HCT116 (cell line): Measurements from ENCODE around the gene VTN. TPM values are rescaled to one million over a fixed set of nuclear protein-coding genes. Genes with fewer than 3 reads are reported as not detected.

Experiments used
- ATAC-seq: fragments of 200-7000 bp; cut with Tn5 transposase; 2 replicates; pipeline ENCODE4 v1.9.1; 2020; ENCODE audit warnings: mild to moderate bottlenecking, moderate library complexity
- BruUV-seq: library from RNA; stranded (reverse); fragments of 400-500 nt; replicated peaks from 2 replicates; lab custom pipeline; 2021; lab: Mats Ljungman, UMichigan
- CTCF ChIA-PET: fragments of 300-600 bp; sonication (Branson Sonifier 250); formaldehyde crosslinking; loops from one replicate; lab custom pipeline; 2021; ENCODE audit warnings: antibody characterized with exemption; lab: Charles Lee
- POLR2A ChIA-PET: fragments of 300-600, 350-600 bp; sonication (Branson Sonifier 250); formaldehyde crosslinking; loops from one replicate; lab custom pipeline; 2021; ENCODE audit warnings: antibody characterized with exemption; lab: Charles Lee
- RAD21 ChIA-PET, 2 experiments: fragments of 300-600 bp; sonication (Branson Sonifier 250); formaldehyde crosslinking; loops; one replicate each; lab custom pipeline; 2023; ENCODE audit warnings: low total read pairs in 2 of 2; ENCODE audit not compliant: uncharacterized antibody in 2 of 2, unreplicated experiment in 2 of 2, low non-redundant PET in 1 of 2; lab: Charles Lee
- DNase-seq: peaks from one replicate; pipeline ENCODE4 v3.0.0-alpha.2; 2010; ENCODE audit warnings: low read depth, low spot score
- H2AFZ ChIP-seq: fragments of 200-600 bp; shearing (Covaris generic), sonication (generic); 2 replicates; pipeline ENCODE4 v1.6.1; 2017; ENCODE audit warnings: low read depth, mixed run types, mixed read lengths, antibody characterized with exemption, low read length; ENCODE audit not compliant: poor library complexity, severe bottlenecking
- H3K27ac ChIP-seq: 2 replicates; pipeline ENCODE4 v1.5.1; 2012; ENCODE audit warnings: low read depth, low read length
- H3K27me3 ChIP-seq: fragments of 200-600 bp; sonication (generic); 2 replicates; pipeline ENCODE4 v1.6.1; 2016; ENCODE audit warnings: mixed run types, low read length, mixed read lengths; ENCODE audit not compliant: insufficient read depth
- H3K36me3 ChIP-seq, 2 experiments: fragments of 200-500 bp in 1 of 2; fragments of 200-600 bp in 1 of 2; sonication (Bioruptor generic) in 1 of 2; sonication (generic) in 1 of 2; 2 replicates each; pipeline versions ENCODE4 v1.5.1 to v1.6.1; 2014 to 2016; ENCODE audit warnings: low read length in 2 of 2, inconsistent platforms in 1 of 2, mixed read lengths in 1 of 2, mixed run types in 1 of 2; ENCODE audit not compliant: insufficient read depth in 2 of 2, control insufficient read depth in 1 of 2
- H3K4me1 ChIP-seq, 2 experiments: fragments of 200-600 bp in 1 of 2; sonication (generic) in 1 of 2; 2 replicates each; pipeline versions ENCODE4 v1.5.1 to v1.6.1; 2012 to 2017; ENCODE audit warnings: low read length in 2 of 2, inconsistent platforms in 1 of 2, mild to moderate bottlenecking in 1 of 2, mixed read lengths in 1 of 2, mixed run types in 1 of 2, moderate library complexity in 1 of 2; ENCODE audit not compliant: insufficient read depth in 2 of 2, control insufficient read depth in 1 of 2
- H3K4me2 ChIP-seq: fragments of 200-600 bp; sonication (generic); 2 replicates; pipeline ENCODE4 v1.6.1; 2017; ENCODE audit warnings: mixed run types, low read length, mixed read lengths
- H3K4me3 ChIP-seq, 2 experiments: fragments of 200-600 bp in 1 of 2; sonication (generic) in 1 of 2; replicated peaks in 1 of 2; 2 replicates each; pipeline ENCODE4 v1.5.1; 2011 to 2016; ENCODE audit warnings: low read length in 2 of 2, control low read depth in 1 of 2, low read depth in 1 of 2, mild to moderate bottlenecking in 1 of 2, mixed read lengths in 1 of 2, mixed run types in 1 of 2
- H3K79me2 ChIP-seq: fragments of 200-600 bp; sonication (generic); 2 replicates; pipeline ENCODE4 v1.6.1; 2017; ENCODE audit warnings: mild to moderate bottlenecking, mixed run types, low read length, moderate library complexity, mixed read lengths; ENCODE audit not compliant: insufficient read depth
- H3K9ac ChIP-seq: fragments of 200-600 bp; sonication (generic); 2 replicates; pipeline ENCODE4 v1.6.1; 2016; ENCODE audit warnings: low read length, mixed read lengths
- H3K9me2 ChIP-seq: fragments of 200-600 bp; sonication (generic), shearing (Covaris generic); 2 replicates; pipeline ENCODE4 v1.6.1; 2017; ENCODE audit warnings: mixed run types, mild to moderate bottlenecking, moderate library complexity; ENCODE audit not compliant: insufficient read depth
- H3K9me3 ChIP-seq, 2 experiments: fragments of 200-500 bp in 1 of 2; fragments of 200-600 bp in 1 of 2; sonication (Bioruptor generic) in 1 of 2; sonication (generic) in 1 of 2; 2 replicates each; pipeline ENCODE4 v1.6.1; 2014 to 2017; ENCODE audit warnings: low read length in 2 of 2, mixed read lengths in 2 of 2, inconsistent platforms in 1 of 2, low read depth in 1 of 2, mild to moderate bottlenecking in 1 of 2, mixed run types in 1 of 2, moderate library complexity in 1 of 2; ENCODE audit not compliant: control insufficient read depth in 1 of 2, insufficient read depth in 1 of 2
- H4K20me1 ChIP-seq: fragments of 200-600 bp; sonication (generic), shearing (Covaris generic); 2 replicates; pipeline ENCODE4 v1.6.1; 2017; ENCODE audit warnings: mixed run types, mild to moderate bottlenecking, moderate library complexity; ENCODE audit not compliant: insufficient read depth
- CEBPB ChIP-seq: IDR thresholded peaks from 2 replicates; pipeline ENCODE4 v1.6.1; 2012; ENCODE audit warnings: low read depth
- EGR1 ChIP-seq: IDR thresholded peaks from 2 replicates; pipeline ENCODE4 v1.6.1; 2012; ENCODE audit warnings: low read depth
- EZH2 ChIP-seq: fragments of 200-600 bp; sonication (generic); IDR thresholded peaks from 2 replicates; pipeline ENCODE4 v1.6.1; 2017; ENCODE audit warnings: antibody characterized with exemption, mixed run types
- EZH2phosphoT487 ChIP-seq: fragments of 200-600 bp; IDR thresholded peaks from 2 replicates; pipeline ENCODE4 v1.6.1; 2018; ENCODE audit warnings: antibody characterized with exemption, borderline replicate concordance
- FOSL1 ChIP-seq: IDR thresholded peaks from 2 replicates; pipeline ENCODE4 v1.6.1; 2012; ENCODE audit warnings: low read depth
- POLR2A ChIP-seq: IDR thresholded peaks from 2 replicates; pipeline ENCODE4 v1.7.0; 2011; ENCODE audit warnings: borderline replicate concordance; ENCODE audit not compliant: insufficient read depth, insufficient read length; ENCODE audit errors: extremely low read depth
- POLR2AphosphoS5 ChIP-seq: IDR thresholded peaks from 2 replicates; pipeline ENCODE4 v1.6.1; 2011; ENCODE audit warnings: mild to moderate bottlenecking, low read depth, low read length, moderate library complexity
- RAD21 ChIP-seq: IDR thresholded peaks from 2 replicates; pipeline ENCODE4 v1.6.1; 2012; ENCODE audit warnings: low read depth, mild to moderate bottlenecking
- SIN3A ChIP-seq: IDR thresholded peaks from 2 replicates; pipeline ENCODE4 v1.6.1; 2012; ENCODE audit warnings: low read depth
- SP1 ChIP-seq: IDR thresholded peaks from 2 replicates; pipeline ENCODE4 v1.6.1; 2012; ENCODE audit warnings: low read depth
- SRF ChIP-seq: IDR thresholded peaks from 2 replicates; pipeline ENCODE4 v1.6.1; 2012; ENCODE audit warnings: low read depth
- TCF7L2 ChIP-seq: IDR thresholded peaks from 2 replicates; pipeline ENCODE4 v1.7.0; 2011; ENCODE audit warnings: borderline replicate concordance, inconsistent platforms; ENCODE audit not compliant: insufficient read depth, insufficient read length; ENCODE audit errors: extremely low read depth
- YY1 ChIP-seq: IDR thresholded peaks from 2 replicates; pipeline ENCODE4 v1.6.1; 2011; ENCODE audit warnings: low read length, low read depth, moderate library complexity, mild to moderate bottlenecking; ENCODE audit not compliant: insufficient replicate concordance; ENCODE audit errors: extremely low read depth
- intact Hi-C: fragments of 100-400 bp; cut with micrococcal nuclease; formaldehyde crosslinking; loops from 2 replicates; pipeline ENCODE4 v1.10.0; 2022
- total RNA-seq: library from RNA; stranded (reverse); gene quantifications from one replicate; pipeline ENCODE4 v1.2.1, GENCODE V29; 2021; ENCODE audit not compliant: unreplicated experiment
- TF ChIP-seq, protein P1 (sequence below): IDR thresholded peaks from 2 replicates; pipeline ENCODE4 v1.6.1; 2012
- TF ChIP-seq, protein P2 (sequence below): IDR thresholded peaks from 2 replicates; pipeline ENCODE4 v1.6.1; 2012
- TF ChIP-seq, protein P3 (sequence below): IDR thresholded peaks from 2 replicates; pipeline ENCODE4 v1.6.1; 2012; ENCODE audit warnings: low read depth

VTN gene
- total RNA-seq, 1 experiment from 2014 or later = 1.5 TPM

GRCh38 chr17:28395968-28396367 is 25.9 kb upstream of the VTN start:
- ChIA-PET CTCF (no interaction called here), POLR2A (interaction anchor here (1.0 kb wide), 1 partner anchor 39 kb away, joined by 3 read pairs; the partner anchor contains the start of gene POLDIP2)
- H2AFZ ChIP-seq = no peak overlapping the region

More at GRCh38 chr17:28395968-28396367, 25.9 kb upstream of the VTN start:
- intact Hi-C loops = no loop called here
- no TSS peak for BruUV-seq
- H4K20me1 ChIP-seq = no peaks in the 10 kb centered on the region
- RAD21 ChIA-PET = no interaction called here
- H3K9me3 ChIP-seq = no peaks in the 10 kb centered on the region
- DNase-seq = no peak
- H3K27me3 ChIP-seq = no peaks in the 10 kb centered on the region
- no peak overlapping the region for H3K9ac ChIP-seq
- TF ChIP-seq FOSL1 (no peak), CEBPB (no peak), YY1 (no peak), RAD21 (no peak), POLR2A (no peak), TCF7L2 (no peak), SRF (no peak), EGR1 (no peak), EZH2 (no peak), SP1 (no peak), EZH2phosphoT487 (no peak), POLR2AphosphoS5 (no peak), SIN3A (no peak)
- TF ChIP-seq, protein P1, sequence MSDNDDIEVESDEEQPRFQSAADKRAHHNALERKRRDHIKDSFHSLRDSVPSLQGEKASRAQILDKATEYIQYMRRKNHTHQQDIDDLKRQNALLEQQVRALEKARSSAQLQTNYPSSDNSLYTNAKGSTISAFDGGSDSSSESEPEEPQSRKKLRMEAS = no peak
- TF ChIP-seq, protein P2, sequence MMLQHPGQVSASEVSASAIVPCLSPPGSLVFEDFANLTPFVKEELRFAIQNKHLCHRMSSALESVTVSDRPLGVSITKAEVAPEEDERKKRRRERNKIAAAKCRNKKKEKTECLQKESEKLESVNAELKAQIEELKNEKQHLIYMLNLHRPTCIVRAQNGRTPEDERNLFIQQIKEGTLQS = no peak
- TF ChIP-seq, protein P3, sequence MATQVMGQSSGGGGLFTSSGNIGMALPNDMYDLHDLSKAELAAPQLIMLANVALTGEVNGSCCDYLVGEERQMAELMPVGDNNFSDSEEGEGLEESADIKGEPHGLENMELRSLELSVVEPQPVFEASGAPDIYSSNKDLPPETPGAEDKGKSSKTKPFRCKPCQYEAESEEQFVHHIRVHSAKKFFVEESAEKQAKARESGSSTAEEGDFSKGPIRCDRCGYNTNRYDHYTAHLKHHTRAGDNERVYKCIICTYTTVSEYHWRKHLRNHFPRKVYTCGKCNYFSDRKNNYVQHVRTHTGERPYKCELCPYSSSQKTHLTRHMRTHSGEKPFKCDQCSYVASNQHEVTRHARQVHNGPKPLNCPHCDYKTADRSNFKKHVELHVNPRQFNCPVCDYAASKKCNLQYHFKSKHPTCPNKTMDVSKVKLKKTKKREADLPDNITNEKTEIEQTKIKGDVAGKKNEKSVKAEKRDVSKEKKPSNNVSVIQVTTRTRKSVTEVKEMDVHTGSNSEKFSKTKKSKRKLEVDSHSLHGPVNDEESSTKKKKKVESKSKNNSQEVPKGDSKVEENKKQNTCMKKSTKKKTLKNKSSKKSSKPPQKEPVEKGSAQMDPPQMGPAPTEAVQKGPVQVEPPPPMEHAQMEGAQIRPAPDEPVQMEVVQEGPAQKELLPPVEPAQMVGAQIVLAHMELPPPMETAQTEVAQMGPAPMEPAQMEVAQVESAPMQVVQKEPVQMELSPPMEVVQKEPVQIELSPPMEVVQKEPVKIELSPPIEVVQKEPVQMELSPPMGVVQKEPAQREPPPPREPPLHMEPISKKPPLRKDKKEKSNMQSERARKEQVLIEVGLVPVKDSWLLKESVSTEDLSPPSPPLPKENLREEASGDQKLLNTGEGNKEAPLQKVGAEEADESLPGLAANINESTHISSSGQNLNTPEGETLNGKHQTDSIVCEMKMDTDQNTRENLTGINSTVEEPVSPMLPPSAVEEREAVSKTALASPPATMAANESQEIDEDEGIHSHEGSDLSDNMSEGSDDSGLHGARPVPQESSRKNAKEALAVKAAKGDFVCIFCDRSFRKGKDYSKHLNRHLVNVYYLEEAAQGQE = no peak
- H3K4me3 ChIP-seq = no peak overlapping the region
- H3K9me2 ChIP-seq = no peaks in the 10 kb centered on the region
- no peaks in the 10 kb centered on the region for H3K79me2 ChIP-seq
- no peak overlapping the region for H3K4me2 ChIP-seq
- 0 out of 4 replicates have a peak, but pooled peaks cover 4 to 6% of the 10 kb centered on the region in 2 experiments for H3K36me3 ChIP-seq
- ATAC-seq = no peak
- no peaks in the 10 kb centered on the region for H3K4me1 ChIP-seq
- no peak overlapping the region for H3K27ac ChIP-seq
